GM18511 (cell line): ENCODE data around the gene GALNT1.

ENCODE experiments used
- ATAC-seq: cut with Tn5 transposase; IDR thresholded peaks from one replicate; pipeline ENCODE4 v1.9.1; 2021; ENCODE audit warnings: mild to moderate bottlenecking, moderate library complexity; ENCODE audit not compliant: unreplicated experiment

The GALNT1 gene

DNA sequence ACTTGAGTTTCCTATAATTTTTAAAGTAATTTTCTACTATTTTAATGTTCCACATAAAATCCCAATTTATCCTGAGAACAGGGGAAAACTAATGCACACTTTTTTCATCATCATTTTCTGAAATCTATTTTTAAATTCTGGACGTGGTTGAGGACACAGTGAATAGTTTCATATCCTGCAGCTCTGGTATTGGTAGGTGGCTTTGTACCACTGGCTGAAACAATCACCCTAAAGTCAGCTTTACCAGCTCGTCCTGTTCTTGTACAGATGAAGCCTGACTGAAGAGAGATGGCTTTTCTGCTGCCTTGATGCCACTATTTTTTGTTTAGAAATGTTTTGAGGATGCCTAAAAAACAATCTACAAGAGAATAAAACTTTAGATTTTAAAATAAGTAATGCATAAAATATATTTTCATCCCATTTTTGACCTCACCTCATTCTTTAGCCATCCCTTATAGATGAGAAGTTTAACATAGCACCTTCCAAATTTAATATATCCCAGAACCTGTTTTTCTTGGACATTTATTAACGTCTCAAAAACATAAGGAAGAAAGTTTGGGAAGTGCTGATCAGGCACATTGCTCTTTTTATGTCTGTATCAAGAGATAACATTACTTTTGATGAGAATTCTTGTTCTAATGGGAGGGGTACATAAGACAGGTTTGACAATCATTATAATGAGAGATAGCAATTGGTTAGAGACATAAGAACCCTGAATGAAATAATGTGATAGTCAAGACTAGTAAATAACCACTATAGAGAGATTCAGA is 80.9 kb downstream of the GALNT1 start:
- ATAC-seq = peak; percentile 90

DNA sequence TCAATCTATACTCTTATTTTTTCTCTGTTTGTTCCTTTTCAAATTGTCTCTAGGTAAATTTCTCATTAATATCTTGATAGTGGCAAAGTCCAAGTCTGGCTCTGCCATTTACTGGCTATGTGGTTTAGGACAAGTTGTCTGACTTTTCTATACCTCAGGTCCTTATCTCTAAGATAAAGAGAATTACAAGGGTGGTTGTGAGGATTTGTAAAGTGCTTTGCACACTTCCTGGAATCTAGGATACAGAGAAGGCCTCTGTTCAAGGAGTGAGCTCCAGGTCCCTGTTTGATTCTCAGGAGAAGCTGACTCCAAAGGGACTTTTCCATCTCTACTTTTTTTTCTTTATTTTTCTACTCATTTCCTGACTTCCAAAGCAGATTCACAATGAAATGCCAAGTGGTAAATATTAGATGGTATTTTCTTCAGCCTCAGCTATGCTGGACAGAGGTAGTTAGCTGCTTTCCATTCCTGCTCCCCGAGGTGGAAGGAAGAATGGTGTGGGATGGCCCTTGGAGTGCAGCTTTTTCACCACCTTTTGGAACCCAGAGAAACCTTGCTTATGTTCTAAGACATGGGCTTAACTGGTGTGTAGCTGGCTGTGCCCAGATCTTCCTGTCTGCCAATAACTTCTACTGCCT is 90.5 kb downstream of the GALNT1 start:
- ATAC-seq = no peak

DNA sequence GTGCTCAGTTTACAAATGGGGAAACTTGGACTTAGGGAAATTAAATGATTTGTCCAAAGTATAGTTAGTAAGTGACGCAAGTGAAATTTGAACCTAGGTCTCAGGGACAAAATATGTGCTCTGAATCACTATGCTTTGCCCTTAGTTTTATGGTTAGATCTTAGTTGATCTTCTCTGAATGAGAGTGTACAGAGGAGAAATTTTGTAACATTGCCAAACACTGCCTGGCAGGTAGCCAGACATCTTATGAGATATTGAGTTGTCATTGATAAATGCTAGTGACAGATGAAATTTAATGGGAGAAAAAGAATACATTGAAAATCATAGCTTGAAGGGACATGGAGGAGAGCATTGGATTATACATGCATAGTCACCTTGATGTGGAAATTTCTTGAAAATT is 91.4 kb downstream of the GALNT1 start:
- ATAC-seq = no peak

DNA sequence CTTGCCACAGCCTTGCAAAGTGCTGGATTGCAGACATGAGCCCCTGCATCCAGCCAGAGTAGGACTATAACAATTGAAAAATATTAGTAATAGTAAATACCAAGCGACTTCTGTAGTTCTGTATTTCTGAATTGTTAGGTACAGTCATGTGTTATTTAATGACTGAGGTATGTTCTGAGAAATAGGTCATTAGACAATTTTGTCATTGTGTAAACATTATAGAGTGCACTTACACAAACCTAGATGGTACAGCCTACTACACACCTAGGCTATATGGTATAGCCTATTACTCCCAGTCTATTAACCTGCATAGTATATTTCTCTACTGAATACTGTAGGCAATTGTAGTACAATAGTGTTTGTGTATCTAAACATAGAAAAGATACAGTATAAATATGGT is 92.1 kb downstream of the GALNT1 start:
- no peak for ATAC-seq

DNA sequence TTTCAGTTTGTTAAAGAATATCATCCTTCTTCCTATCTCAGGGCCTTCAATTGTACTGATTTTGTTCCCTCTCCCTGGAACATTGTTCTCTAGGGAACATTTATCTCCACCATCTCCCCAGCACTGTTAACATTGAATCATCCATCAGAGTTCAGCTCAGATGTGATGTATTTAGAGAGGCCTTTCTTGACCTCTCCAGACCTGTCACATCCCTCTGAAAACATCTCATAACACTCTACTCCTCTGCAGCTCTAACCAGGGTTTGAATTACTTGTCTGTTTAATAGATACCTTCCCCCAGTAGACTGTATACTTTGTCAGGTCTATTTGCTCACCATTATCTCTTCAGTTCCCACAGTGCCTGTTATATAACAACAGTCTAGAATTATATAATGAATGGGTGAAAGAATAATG is 98.6 kb downstream of the GALNT1 start:
- ATAC-seq = no peak

DNA sequence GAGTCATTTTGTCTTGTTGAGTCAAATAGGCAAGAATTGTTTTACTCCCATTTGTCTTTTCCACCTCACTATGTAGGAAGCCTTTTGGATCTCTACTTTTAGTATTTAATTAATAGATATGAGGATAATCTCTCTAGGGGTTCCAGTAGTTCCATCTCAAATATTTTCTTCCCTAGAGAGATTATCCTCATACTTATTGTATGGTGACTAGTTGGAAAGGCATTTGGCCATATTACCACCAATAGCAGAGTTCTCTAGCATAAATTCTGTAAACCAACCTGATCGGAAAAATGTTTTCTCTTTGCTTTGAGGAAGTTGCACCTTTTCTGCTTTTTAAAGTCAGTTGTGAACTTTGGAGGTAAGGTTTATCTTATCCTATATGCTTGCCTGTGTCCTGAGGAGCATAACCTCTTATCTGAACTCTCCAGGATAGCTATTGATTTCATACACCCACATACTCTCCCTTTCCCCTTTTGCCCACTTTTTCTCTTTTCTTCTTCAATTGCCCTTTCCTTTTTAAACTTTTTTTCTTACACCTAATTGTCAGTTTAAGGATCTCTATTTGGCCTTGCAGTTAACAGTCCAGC is 100.8 kb downstream of the GALNT1 start:
- ATAC-seq = no peak

DNA sequence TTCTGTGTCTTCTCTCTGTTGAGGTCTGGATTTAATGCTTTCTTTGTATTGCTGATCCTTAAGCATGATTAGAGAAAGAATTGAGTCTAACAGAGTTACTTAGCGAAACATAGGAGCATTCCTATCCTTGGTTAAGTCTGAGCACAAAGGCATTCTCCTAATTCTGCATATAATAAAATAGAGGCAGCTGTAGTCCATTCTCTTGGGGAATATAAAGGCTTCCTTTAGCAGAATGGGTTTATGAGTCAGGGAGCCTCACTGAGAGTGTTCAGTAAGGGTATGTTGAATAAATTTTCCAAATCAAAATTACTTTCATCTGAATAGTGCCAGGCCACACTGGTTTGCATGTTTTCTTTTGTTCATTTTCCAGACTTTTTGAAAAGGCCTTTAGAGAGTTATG is 101.5 kb downstream of the GALNT1 start:
- no peak for ATAC-seq

DNA sequence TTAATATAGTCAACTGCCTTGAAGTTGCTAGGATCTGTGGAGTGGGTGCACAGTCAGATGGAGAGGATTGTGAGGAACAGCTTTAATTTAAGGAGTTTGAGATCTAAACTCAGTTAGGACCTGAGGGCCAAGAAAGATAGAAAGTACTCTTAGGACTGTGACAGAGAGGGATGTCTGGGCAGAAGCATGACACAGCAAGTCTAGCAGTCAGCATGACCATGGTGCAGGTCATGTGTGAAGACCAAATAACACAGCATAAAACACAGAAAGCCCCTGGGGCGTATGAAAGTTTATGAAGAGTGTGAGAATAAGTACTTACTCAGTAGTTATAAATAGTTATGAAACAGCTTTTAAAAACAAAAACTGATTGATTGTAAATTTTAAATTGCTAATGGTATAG is 107.2 kb downstream of the GALNT1 start:
- ATAC-seq = peak; percentile 90

DNA sequence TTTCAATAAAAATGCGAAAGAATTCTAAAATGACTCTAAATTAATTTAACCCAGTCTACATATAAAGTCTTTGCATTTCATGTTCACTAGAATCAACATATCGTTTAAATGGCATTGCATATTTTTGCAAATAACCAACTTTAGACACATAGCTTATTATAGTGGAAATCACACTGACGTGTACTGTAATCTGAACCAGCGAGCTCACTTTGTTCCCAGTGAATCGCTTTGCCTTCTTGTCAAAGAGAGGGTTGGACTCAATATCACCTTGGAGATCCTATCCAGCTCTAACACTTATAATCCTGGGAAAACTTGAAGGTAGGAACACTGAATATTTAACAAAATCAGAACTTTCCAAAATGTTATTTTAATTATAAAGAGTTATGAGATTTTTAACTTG is 108.2 kb downstream of the GALNT1 start:
- ATAC-seq = no peak

DNA sequence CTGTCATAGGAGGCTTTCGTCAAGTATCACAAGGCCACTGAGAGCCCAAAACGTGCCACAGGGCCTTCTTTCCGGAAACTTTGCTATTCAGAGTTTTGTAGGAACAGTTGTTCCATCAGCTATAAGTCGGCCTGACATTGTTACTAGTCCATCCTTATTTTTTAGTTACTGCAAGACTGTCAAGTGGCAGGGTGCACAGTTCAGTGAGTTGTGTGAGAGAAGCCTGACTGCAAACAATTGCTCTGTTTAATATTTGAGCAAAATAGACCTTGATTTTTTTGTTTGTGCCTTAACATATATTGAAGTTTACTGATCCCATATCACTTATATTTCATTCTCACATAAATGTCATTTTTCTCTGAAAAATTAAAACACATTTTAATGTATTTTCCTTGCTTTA is 110.1 kb downstream of the GALNT1 start:
- no peak for ATAC-seq

DNA sequence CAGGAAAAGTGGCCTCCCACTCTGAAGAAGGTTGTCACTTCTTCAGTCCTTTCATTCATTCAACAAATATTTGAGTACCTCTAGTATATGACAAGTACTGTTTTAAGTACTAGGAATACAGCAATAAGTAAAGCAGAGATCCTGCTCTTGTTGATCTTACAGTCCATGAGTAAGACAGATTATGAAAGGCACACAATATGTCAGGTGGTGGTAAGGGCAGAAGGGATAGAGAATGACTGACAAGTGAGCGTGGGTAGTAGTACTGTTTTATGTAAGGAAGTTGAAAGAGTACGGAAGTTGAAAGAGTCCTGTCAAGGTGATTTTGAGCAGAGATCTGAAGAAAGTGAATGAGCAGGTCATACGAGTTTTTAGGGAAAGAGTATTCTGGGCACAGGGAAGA is 111.3 kb downstream of the GALNT1 start:
- no peak for ATAC-seq

DNA sequence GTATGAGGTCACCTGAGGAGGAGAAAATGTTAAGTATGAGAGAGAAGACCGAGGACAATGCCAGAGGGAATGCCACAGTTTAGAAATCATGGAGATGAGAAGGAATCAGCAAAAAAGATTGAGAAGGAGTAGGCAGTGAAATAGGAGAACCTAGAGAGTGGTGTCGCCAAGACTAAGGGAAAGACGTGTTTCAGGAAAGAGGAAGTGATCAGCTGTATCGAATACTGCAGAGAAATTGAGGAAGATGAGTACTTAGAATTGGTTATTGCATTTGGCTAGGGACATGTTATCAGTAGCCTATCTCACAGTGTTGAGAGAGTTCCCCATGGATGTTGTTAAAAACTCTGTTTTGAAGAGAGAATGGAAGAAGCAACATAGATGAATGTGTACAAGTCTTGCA is 112.3 kb downstream of the GALNT1 start:
- ATAC-seq = no peak

DNA sequence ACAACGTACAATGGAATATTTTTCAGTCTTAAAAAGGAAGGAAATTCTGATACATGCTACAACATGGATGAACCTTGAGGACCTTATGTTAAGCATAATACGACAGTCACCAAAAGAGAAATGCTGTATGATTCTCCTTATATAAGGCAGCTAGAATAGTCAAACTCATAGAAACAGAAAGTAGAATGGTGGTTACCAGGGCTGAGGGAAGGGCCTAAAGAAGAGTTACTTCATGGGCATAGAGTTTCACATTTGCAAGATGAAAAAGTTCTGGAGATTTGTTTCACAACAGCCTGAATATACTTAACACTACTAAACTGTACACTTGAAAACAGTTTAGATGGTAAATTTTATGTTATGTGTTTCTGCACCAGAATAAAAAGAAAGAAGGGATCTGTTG is 113.3 kb downstream of the GALNT1 start:
- ATAC-seq = peak; percentile 65

DNA sequence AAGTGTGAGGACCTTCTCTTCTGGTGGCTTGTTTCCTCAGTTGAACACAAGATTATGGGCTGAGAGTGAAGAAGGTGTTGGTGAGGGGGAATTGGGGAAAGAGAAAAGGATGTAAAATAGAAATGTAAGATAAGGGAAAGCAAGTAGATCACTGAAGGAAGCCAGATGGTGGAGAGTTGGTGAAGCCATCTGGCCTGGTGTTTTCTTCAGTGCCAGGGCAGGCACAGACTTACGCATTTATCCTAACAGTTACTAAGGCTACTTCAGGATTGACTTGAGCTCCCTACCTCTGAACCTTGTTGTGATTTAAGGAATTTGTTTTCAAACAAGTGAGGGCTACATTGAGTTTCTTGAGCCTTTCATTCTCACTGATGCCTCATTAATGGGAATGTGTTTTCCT is 113.8 kb downstream of the GALNT1 start:
- no peak for ATAC-seq

DNA sequence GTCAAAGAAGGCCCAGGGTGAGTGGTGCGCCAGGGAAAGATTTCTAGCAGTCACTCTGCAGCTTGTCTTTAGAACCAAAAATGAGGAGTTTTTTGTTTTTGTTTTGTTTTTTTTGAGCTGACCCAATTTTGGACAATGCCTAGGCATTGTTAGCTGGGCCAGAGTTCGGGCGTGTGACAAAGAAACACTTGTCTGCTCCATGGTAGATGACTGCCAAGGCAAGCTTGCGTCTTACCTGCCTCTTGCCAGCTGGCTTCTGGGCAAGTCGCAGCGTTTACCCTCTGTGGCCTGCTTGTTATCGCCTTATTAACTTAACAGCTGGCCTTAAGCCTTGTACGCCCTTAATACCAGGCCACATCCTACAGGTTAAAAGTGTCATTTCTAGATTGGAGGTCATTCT is 114.3 kb downstream of the GALNT1 start:
- ATAC-seq = no peak

DNA sequence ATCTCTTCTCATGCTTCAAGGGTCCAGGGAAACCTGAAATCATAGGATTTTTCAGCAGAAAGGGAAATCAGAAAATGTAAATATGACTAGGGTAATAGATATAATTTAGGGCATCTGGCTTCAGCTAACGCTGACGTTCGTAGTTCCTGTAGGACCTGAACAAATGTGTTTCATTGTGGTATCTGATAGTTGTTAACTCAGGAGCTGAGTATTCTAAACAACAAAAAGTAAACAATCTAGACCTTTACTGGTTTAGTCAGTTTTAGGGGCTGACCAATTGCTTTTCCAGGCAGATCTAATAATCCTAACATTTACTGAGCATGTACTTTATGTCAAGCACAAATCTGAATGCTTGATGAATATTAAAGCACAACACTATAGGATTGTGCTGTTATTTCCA is 114.8 kb downstream of the GALNT1 start:
- no peak for ATAC-seq

DNA sequence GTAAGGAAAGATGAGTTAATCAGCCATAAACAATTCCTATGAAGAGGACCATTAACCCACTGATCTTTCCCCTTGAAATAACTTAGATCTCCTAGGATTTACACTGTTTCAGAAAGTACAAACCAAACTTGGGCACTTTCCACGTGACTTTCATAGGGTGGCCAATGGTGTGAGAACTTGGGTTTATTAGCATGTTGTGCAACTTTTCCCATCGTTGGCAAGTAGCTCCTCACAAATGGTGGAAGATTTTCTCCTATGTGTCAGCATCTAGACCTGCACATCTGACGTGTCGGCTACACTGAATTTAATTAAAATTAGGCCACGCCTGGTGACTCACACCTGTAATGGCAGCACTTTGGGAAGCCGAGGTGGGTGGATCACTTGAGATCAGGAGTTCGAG is 116.3 kb downstream of the GALNT1 start:
- ATAC-seq = no peak

DNA sequence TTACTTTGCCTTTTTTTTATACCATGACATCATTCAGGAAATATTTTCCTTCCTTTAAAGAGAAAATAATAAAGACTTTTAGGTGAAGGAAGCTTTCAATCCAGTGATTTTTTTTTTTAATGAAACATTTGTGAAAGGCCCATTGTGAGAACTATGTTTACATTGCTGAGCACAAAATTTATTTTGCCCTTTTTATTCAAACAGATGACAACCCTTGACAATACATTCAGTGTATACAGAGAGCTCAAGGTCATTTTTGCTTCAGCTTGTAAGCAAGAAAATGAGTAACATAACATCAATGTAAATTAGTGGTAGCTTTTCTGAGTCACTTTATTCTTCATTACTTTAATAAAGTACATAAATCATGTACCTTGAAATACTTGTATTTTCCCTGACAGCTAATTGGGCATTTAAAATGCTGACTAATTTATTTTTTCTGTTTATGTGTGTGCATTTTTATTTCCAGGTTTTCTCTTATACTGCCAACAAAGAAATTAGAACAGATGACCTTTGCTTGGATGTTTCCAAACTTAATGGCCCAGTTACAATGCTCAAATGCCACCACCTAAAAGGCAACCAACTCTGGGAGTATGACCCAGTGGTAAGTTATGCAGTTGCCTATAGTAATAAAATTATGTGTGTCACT is 121.6 kb downstream of the GALNT1 start:
- no peak for ATAC-seq

DNA sequence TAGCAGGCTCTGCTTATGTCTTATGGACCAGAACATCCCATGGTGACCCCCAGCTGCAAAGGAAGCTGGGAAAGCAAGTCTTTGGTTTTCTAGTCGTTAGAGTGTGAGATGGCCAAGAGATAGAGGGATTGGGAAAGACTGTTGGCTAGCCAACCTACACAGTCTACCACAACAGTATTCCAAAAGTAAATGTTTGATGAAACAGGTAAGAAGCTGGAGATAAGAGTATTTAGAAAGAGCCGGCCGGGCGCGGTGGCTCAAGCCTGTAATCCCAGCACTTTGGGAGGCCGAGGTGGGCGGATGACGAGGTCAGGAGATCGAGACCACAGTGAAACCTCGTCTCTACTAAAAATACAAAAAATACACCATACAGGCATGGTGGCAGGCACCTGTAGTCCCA is 124.4 kb downstream of the GALNT1 start:
- no peak for ATAC-seq

DNA sequence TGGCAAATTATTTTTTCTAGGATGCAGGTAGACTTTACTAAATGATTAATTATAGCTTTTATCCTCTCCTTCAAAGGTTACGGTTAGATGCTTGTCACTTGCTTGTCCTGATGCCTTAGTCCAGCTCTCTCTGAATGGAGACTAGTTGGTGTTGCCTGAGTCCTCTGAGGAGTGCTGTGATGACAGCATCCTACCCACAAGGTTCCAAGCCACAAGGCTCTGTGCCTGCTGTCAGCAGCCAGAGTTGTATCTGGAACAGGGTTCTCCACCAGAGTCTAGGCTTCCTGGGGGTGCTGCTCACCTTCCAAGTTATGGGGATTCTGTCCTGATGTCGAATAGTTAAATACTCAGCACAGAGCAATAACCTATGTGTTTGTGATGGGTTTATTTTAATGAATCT is 125.7 kb downstream of the GALNT1 start:
- ATAC-seq = no peak

DNA sequence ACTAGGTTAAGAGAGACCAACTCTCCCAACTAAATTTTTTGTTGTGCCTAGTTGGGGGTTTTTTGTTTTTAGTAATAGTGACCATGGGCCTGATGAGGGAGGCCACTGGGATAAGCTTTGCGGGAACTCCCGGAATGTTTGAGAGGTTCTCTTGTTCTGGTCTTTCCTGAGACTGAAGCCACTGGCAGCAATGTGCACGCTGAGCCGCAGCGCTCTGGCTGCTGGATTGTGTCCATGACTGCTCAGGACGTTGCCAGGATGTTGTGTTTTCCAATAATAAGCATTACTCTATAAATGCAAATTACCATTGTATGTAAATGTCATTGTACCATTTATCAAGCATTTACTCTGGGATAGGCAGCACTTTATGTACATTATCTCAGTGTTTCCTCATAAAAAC is 126.1 kb downstream of the GALNT1 start:
- ATAC-seq = no peak

DNA sequence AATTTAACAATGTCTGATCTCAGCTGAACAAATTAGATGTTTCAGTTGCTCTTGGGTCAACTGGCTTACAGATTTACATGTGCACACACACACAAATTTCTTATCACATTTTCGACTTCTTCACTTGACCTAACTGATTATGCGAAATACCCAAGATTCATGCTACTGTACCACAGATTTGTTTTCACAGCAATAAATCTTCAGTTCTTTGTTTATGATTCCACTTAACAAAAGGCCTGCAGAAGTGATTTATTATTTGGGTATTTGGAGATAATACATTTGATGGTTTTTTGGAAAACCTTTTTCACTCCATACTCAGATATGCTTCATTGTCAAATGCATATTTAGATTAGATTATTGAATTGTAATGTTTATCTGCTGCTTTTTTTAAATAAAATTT is 129.0 kb downstream of the GALNT1 start:
- ATAC-seq = no peak
